Prostate gland (tissue), 2 donors: ENCODE data around the gene HIBCH.

Experiments used
- CTCF ChIP-seq, 4 experiments: fragments of 200-600 bp in 2 of 4; fragments of 450-650 bp in 2 of 4; sonication (generic) in 2 of 4; IDR thresholded peaks; 1 replicate in 3 of 4; 2 replicates in 1 of 4; pipeline ENCODE4 v1.5.1; 2016 to 2019; ENCODE audit warnings: antibody characterized with exemption in 4 of 4, mild to moderate bottlenecking in 2 of 4, moderate library complexity in 2 of 4
- POLR2A ChIP-seq: fragments of 450-650 bp; IDR thresholded peaks from one replicate; pipeline ENCODE4 v1.6.1; 2016; ENCODE audit warnings: antibody characterized with exemption, mild to moderate bottlenecking
- POLR2AphosphoS5 ChIP-seq: sonication (generic); formaldehyde crosslinking; IDR thresholded peaks from one replicate; pipeline ENCODE4 v1.6.1; 2017; ENCODE audit warnings: antibody characterized with exemption

- TF ChIP-seq CTCF (IDR thresholded peaks at IDR 0.05) (no peak), POLR2A (no peak), POLR2AphosphoS5 (no peak)
Measured at GRCh38 chr2:190213441-190214335, 105.9 kb downstream of the HIBCH start.
